ENCODE data around the gene GALNTL6. TPM values are rescaled to one million over a fixed set of nuclear protein-coding genes. Genes with fewer than 3 reads are reported as not detected.

The GALNTL6 gene
- total RNA-seq, 2 donors from 2014 or later: 0.08 TPM; not detected in 1

- Histone ChIP-seq H3K9me3 (no peaks in the 10 kb centered on the region), H3K4me1 (no peaks in the 10 kb centered on the region), H3K27ac (no peak overlapping the region), H3K36me3 (no peaks in the 10 kb centered on the region), H3K27me3 (no peaks in the 10 kb centered on the region), H3K4me3 (no peak overlapping the region)
- DNase-seq (ENCODE audit: low spot score): no peak
- TF ChIP-seq CTCF (IDR thresholded peaks at IDR 0.05): no peak
These were observed 412.3 kb downstream of the GALNTL6 start for GRCh38 chr4:172225457-172225856.

- Histone ChIP-seq H3K27ac (no peak overlapping the region), H3K36me3 (no peaks in the 10 kb centered on the region), H3K4me1 (no peaks in the 10 kb centered on the region), H3K27me3 (no peaks in the 10 kb centered on the region), H3K4me3 (no peak overlapping the region), H3K9me3 (no peaks in the 10 kb centered on the region)
- no peak for DNase-seq (ENCODE audit: low spot score)
- no peak for TF ChIP-seq CTCF (IDR thresholded peaks at IDR 0.05)
These were observed 419.8 kb downstream of the GALNTL6 start for GRCh38 chr4:172232966-172233365.

- Histone ChIP-seq H3K9me3 (no peaks in the 10 kb centered on the region), H3K27me3 (no peaks in the 10 kb centered on the region), H3K36me3 (no peaks in the 10 kb centered on the region), H3K27ac (no peak overlapping the region), H3K4me3 (no peak overlapping the region), H3K4me1 (no peaks in the 10 kb centered on the region)
- TF ChIP-seq CTCF (IDR thresholded peaks at IDR 0.05): no peak
- DNase-seq (ENCODE audit: low spot score): no peak
These were observed 430.3 kb downstream of the GALNTL6 start for GRCh38 chr4:172243551-172243950.

- no peaks in the 10 kb centered on the region for H3K36me3 ChIP-seq
- DNase-seq (ENCODE audit: low spot score): no peak
- H3K4me1 ChIP-seq: no peaks in the 10 kb centered on the region
- TF ChIP-seq CTCF (IDR thresholded peaks at IDR 0.05): no peak
- no peak overlapping the region for H3K27ac ChIP-seq
- H3K4me3 ChIP-seq: no peak overlapping the region
- no peaks in the 10 kb centered on the region for H3K9me3 ChIP-seq
- H3K27me3 ChIP-seq: no peaks in the 10 kb centered on the region
These were observed 432.3 kb downstream of the GALNTL6 start for GRCh38 chr4:172245516-172245915.

GRCh38 chr4:172253409-172253808 lies 440.2 kb downstream of the GALNTL6 start:
- TF ChIP-seq CTCF (IDR thresholded peaks at IDR 0.05): no peak
- Histone ChIP-seq H3K4me3 (no peak overlapping the region), H3K27me3 (no peaks in the 10 kb centered on the region), H3K4me1 (no peaks in the 10 kb centered on the region), H3K9me3 (no peaks in the 10 kb centered on the region), H3K36me3 (no peaks in the 10 kb centered on the region), H3K27ac (no peak overlapping the region)
- no peak for DNase-seq (ENCODE audit: low spot score)

GRCh38 chr4:172256820-172257219 lies 443.6 kb downstream of the GALNTL6 start:
- Histone ChIP-seq H3K27me3 (no peaks in the 10 kb centered on the region), H3K9me3 (no peaks in the 10 kb centered on the region), H3K27ac (no peak overlapping the region), H3K4me1 (no peaks in the 10 kb centered on the region), H3K36me3 (no peaks in the 10 kb centered on the region), H3K4me3 (no peak overlapping the region)
- no peak for DNase-seq (ENCODE audit: low spot score)
- TF ChIP-seq CTCF (IDR thresholded peaks at IDR 0.05): no peak
